ENCODE data around the gene WSCD2.
"Not testable (repeated sequence)": the region's sequence is repeated elsewhere in the genome, so short reads cannot be mapped to it uniquely, and the experiment has no call there.

Gene WSCD2

DNA sequence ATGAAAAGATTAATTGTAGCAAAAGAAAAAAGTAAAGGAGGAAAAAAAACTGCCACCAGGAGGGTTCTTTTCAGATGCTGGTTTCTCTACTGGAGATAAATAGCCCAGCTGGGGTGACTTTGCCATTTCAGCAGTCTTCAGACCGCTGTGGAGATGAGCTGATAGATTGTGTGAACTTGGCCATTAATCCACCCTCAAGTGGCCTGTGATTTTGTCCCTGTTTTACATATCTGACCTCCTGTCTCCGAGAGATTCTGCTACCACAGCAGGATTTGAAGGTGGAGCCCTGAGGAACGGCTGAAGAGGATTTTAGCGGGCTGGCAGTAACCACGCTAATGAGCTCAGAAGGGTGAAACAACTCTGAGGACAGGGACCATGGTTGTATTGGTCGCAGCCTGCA is 72.7 kb downstream of the WSCD2 start:
- no peak for DNase-seq

DNA sequence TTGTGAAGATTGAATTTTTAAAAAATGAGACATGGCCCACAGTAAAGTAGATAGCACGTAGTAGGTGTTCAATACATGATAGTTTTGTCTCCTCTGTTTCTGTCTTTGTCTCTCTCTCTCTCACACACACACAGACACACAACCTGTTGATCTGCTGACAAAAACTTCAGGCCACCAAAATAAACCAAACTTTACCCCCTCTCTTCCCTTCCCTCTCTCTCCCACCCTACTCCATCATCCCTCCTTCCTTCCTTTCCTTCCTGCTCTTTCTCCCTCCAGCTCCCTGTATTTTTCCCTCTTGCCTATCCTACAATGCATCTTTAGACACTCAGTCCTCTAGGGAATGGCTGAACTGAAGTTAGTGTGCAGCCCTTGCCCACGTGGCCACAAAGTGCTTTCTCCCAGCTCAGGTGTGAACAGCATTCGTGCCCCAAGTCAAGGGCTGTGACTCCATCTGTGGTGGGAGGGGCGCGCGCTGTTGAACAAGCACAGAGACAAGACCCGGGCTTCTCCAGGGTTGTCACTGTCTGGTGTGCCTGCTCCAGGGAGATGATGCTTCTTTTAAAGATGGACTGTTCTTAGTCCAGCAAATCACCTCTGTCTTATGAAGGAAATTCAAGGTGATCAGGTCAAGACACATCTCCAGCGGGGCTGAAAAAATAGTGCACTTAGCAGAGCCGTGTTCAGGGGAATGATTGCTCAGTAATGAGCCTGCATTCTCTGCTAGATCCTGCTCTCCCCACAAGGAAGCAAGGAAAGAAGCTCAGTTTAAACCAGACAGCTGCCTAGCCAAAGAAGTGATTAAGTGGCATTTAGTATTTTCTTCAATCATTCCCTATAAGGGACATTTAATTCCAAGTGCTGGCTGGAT is 75.3 kb downstream of the WSCD2 start:
- DNase-seq = no peak

GRCh38 chr12:108205864-108206263 is 76.8 kb downstream of the WSCD2 start:
- no peak for DNase-seq

GRCh38 chr12:108207791-108208730 is 79.0 kb downstream of the WSCD2 start:
- DNase-seq = no peak

DNA sequence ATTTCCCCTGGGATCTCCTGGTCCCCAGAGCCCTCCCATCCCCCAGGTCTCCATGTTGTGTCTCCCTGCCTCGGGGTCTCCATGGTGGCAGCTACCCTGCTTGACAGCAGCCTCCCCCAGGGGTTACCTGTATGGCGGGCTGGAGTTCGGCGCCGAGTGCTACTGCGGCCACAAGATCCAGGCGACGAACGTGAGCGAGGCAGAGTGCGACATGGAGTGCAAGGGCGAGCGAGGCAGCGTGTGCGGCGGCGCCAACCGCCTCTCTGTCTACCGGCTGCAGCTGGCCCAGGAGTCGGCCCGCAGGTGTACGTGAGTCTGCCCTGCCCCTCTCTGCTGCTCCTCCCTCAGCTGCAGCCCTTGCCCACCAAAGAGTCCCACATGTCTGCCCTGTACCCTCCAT is 80.9 kb downstream of the WSCD2 start:
- DNase-seq = no peak

- DNase-seq = no peak
These were observed 82.1 kb downstream of the WSCD2 start for GRCh38 chr12:108211157-108211556.

- no peak for DNase-seq
These were observed 84.9 kb downstream of the WSCD2 start for GRCh38 chr12:108213871-108214445.

DNA sequence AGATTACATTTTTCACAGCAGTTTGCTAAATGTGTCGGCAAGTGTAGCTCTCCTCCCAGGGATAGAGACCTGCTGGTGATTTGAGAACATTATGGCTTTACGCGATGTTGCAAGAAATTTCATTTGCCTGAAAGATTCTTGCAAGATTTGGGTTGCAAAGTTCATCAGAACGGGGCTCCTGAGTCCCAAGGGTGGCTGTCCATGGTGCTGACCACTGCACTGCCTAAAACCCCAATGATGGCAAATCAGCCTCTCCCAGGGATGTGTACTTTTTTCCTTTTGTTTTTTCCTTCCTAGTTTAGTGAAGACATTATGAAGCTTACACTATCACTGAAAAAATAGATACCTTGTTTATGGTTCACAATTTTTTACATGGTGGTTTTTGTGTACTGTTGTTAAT is 85.4 kb downstream of the WSCD2 start:
- DNase-seq = no peak

DNA sequence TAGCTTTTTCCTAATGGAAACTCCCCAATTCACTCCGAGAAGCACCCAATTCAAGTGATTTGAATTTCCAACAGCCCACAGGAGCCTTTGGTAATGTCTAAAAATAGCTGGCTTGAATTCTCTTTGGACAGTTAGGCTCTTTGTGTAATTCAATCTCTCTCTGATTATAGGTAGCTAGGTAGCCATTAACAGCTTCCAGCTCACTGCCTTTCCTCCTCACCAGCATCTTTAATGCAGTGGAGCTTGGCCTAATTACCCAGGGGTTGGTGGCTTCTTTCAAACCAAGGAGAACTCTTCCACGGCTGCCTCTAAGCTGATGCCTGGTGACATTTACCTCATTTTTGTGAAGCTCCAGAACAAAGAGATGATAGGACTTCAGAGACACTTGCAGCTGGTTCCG is 86.4 kb downstream of the WSCD2 start:
- no peak for DNase-seq

- no peak for DNase-seq
These were observed 89.8 kb downstream of the WSCD2 start for GRCh38 chr12:108218921-108219320.

DNA sequence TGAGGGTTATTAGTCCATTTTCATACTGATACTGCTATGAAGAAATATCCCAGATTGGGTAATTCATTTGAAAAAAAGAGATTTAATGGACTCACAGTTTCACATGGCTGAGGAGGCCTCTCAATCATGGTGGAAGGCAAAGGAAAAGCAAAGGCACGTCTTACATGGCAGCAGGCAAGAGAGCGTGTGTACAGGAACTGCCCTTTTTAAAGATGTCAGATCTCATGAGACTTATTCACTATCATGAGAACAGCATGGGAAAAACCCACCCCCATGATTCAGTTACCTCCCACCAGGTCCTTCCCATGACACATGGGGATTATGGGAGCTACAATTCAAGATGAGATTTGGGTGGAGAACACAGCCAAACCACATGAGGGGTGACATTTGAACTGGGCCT is 96.0 kb downstream of the WSCD2 start:
- not testable (repeated sequence) for DNase-seq

DNA sequence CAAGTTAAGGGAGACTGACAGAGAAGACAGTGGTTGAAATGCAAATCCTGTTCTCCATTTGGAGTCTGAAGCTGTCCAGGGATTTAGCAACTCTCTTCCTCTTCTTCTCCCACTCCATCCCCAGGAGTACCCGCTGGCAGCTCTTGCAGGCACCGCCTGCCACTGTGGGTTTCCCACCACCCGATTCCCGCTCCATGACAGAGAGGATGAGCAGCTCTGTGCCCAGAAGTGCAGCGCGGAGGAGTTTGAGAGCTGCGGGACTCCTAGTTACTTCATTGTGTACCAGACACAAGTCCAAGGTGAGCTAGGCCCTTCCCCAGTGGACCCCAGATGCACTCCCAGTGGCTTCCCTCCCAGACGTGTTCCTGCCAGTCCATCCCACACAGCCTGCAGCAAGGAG is 97.8 kb downstream of the WSCD2 start:
- no peak for DNase-seq

GRCh38 chr12:108228746-108229145 is 99.7 kb downstream of the WSCD2 start:
- DNase-seq = no peak

DNA sequence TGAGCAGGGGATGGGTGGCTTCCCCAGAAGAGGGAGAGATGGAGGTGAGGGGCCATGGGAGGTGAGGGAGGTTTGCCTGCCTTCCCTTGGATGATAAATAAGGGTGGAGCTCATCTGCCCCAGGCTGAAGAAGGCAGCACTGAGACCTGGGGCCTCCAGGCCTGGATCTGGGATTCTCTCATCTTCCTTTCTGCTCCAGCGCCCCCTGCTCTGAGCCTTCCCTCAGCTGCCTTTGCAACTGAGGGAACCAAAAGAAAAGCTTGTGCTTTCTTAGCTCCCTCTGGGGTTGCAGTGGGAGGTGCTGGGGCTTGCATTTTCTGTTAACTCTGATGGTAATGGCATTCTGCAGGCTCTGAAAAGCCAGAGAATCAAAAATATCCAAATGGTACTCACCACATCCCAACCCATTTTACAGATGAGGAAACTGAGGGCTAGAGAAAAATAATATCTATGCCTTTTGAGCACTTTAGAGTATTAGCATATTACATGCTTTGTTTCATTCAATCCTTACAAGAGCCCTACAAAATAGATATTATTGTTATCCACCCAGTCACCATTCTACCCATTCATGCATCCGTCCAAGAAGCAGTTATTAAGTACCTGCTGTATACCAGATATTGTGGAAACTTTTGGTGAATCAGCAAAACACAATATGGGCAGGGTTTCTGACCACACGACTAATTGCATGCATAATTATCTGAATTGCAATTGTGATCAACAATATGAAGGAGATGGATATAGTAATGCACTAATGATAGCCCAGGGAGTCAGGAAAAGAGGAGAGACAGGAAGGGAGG is 102.2 kb downstream of the WSCD2 start:
- DNase-seq = no peak

- no peak for DNase-seq
These were observed 102.9 kb downstream of the WSCD2 start for GRCh38 chr12:108231909-108232434.

DNA sequence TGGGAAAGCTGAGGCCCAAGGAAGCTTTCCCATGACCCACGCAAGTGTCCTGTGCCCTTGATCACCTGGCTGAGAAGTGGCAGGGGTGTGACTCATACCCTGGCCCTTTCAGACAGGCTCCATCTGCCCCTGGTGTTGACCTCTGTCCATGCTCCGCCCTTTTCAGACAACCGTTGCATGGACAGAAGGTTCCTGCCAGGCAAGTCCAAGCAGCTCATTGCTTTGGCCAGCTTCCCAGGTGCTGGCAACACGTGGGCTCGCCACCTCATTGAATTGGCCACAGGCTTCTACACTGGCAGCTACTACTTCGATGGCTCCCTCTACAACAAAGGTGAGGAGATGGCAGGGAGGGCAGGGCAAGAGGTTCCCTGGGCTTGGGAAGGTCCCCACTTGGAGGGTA is 103.5 kb downstream of the WSCD2 start:
- DNase-seq = peak in 1 of 2 experiments; percentile 61

DNA sequence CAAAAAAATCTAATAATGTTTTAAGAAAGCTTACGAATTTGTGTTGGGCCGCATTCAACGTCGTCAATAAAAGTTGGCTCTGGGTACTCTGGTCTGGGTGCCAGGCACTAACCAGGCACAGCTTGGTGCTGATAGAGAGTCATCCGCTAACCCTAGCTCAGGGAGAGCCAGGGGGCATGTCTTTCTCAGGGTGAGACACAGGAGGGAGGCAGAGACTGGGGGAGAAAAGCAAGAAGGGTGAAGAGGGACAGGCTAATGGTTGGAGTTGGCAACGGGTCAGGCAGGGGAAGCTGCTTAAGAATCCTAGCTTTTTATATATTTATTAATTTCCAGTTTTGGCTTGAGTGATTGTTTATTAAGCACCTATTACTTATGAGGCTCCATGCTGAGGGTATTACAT is 105.1 kb downstream of the WSCD2 start:
- DNase-seq = peak in 1 of 2 experiments; percentile 47

DNA sequence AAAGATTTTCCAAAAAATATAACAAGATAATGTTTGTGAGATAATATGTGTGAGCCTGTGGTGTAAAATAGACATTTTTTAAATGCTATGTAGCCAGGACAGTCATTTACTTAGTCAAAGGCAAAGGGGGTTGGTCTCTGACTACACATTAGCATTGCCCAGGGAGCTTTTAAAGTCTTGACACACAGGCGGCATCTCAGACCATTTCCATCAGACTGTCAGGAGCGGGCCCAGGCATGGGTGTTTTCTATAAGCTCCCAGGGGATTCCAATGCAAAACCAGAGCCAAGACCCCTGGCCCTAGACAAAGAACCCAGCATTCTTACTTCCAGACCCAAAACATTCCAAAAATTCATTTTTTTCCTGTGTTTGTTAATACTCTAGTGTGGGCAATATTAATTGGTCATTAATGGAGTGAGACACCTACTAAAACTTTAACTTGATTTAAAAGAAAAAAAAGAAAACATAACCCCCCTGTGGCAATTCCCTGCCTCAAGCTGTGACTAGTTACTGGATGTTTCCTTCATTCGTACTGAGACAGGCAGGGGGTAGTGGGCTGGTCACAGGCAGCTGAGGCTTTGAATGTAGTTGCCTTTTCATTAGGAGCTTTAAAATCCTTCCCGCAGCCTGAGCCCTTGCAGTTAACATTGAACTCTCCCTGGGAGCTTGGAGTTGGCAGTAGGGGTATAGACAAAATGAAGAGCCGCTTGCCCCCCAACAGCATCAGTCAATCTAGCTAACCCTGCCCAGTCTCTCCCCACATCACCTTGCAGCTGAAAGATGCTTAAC is 106.3 kb downstream of the WSCD2 start:
- no peak for DNase-seq

GRCh38 chr12:108235985-108236263 is 106.8 kb downstream of the WSCD2 start:
- no peak for DNase-seq

DNA sequence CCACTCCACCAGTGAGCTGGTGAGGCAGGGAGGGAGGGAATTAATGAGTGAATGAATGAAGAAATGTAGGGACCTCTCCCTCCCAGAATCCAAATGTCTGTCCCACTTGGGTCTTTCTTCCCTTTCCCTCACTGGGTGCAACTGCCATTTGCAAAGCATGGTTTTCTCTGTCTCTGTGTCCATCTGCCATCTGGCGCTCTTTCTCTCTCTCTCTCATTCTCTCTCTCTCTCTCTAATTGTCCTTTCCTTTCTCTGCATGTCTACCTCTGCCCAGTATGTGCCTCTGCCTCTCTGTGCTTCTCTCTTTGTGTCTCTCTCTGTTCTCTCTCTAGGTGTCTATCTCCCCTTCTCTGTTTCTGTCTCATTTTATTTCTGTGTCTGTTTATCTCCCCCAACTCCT is 107.3 kb downstream of the WSCD2 start:
- DNase-seq = no peak

GRCh38 chr12:108237272-108237671 is 108.2 kb downstream of the WSCD2 start:
- DNase-seq = peak in 1 of 2 experiments; percentile 4

DNA sequence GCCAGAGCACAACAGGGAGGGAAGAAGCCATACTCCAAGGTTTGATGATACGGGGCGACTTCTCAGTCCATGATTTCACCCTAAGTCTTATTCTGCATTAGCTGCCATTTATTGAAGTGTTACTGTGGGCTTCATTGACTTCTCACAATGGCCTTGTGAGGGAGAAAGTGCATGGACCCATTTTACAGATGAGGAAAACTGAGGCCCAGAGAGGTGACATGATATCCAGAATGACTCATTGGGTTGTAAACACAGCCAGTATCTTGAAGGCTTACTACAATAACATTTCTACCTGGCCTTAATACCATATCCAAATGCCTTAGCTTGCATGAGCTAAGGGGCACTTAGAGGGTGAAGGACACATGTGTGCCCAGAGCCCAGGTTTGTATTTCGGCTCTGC is 109.4 kb downstream of the WSCD2 start:
- no peak for DNase-seq

Data from NCI-H446 (cell line).